GM19468 (cell line): ENCODE measurements around the gene SKAP1.
A peak's percentile ranks its signal among the peaks of the same experiment; 100 is the strongest.

Source experiments
- ATAC-seq: cut with Tn5 transposase; IDR thresholded peaks from one replicate; pipeline ENCODE4 v1.9.1; 2021; ENCODE audit warnings: mild to moderate bottlenecking, moderate library complexity, moderate number of reproducible peaks; ENCODE audit not compliant: unreplicated experiment; ENCODE audit errors: extremely low read depth

The SKAP1 gene

DNA sequence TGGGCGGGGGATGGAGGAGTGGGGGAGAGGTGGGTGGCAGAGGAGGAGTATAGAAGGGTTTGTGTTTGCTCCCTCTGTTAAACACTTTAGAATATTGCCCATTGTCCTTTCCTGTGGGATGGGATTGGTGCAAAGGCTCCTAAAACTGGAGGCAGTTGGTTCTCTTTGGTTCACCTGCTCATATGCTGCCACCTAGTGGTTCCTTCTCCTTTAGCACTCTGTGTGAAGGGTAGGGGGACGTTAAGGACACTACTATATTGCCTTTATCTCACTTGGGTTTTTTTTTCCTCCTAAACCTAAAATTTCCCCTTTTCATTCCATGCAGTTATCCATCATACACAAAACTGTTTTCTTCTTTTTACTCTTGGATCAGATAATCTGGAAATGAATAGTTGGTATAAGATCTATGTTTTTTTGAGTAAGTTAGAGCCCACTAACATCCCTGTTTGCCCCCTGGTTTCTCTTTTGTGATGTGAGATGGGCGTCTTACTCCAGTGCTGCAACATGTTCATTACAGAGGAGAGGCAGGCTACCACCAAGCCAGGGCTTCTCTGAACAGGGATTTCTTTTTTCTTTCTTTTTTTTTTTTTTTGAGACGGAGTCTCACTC is 298.7 kb downstream of the SKAP1 start:
- ATAC-seq: no peak

DNA sequence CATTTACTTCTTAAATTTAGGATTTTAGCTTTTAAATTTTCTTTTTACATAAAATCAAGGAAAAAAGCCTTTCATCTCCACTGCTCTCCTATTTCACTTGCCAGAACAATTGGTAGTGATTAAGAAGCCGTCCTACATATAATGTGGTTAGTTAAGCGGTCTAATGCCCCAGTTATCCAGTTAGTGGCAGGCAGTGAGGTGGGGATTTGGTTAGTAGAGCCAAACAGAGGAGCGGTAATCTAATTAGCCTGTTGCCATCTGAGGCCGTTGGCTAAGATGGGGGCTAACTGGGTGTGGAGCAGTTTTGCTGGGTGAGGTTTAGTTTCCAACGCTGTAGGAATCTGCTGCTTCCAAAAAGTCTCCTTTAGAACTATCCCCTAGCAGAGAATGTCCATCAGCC is 300.0 kb downstream of the SKAP1 start:
- no peak for ATAC-seq

DNA sequence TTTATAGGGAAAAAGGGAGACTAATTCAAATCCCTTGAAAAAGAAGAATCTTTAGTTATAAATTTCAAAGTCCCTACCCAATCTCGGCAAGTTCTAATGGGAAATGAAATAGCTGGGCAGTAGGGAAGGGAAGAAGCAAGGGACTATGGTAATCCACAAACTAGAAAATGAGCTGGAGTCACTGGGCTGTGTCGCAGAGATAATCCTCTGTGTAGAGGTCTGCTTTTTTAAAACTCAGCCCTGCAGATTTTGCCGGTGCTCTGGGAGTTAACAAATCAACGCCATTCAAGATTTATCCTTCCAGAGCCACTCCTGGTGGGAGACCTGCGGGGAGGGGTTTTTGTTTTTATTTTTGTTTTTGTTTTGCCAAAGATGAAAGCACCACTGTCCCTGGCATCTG is 301.6 kb downstream of the SKAP1 start:
- no peak for ATAC-seq

GRCh38 chr17:48127371-48128051 is 302.5 kb downstream of the SKAP1 start:
- no peak for ATAC-seq

- no peak for ATAC-seq
Observed at GRCh38 chr17:48126532-48126850, 303.5 kb downstream of the SKAP1 start.

- no peak for ATAC-seq
Observed at GRCh38 chr17:48125829-48126531, 304.0 kb downstream of the SKAP1 start.

DNA sequence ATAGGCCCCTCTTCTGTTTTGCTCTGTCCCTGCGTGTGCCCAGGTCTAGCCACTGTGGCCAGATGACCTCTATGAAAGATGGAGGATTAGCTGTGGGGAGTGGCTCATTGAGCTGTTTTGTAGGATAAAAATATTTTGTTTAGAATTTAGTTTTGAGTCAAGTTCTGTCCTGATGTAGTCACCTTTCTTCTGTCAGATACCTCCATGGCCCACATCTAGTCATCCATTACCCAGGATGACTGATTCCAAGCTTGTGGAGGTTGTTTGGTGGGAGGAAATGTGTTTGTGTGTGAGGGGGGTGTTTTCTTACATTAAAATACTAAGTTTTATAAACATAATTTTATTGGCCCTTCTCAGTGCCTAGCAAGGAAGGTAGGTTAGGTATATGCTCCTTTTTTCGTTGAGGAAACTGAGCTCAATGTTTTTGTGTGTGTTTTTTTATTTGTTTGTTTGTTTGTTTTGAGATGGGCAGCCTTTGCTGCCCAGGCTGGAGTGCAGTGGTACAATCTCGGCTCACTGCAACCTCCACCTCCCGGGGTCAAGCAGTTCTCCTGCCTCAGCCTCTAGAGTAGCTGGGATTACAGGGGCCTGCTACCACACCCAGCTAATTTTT is 306.1 kb downstream of the SKAP1 start:
- no peak for ATAC-seq

DNA sequence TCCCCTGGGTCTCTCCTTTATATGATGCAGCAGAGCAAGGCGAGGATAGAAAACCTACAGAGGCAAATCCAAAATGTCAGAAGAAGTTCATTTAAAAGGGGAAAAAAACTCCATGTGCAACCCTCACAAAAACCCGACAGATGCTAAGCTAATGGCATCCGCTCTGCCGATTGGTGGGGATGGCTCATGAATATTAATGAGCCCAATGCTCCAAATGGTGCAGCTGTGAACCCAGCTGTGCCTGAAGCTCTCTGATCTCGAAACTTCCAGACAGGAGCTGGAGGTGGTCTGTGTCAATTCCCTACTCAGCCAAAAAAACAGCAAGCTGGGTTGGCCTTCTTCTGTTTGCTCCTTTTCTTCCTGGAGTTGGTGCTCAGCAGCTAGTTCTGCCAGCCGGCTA is 306.9 kb downstream of the SKAP1 start:
- no peak for ATAC-seq

DNA sequence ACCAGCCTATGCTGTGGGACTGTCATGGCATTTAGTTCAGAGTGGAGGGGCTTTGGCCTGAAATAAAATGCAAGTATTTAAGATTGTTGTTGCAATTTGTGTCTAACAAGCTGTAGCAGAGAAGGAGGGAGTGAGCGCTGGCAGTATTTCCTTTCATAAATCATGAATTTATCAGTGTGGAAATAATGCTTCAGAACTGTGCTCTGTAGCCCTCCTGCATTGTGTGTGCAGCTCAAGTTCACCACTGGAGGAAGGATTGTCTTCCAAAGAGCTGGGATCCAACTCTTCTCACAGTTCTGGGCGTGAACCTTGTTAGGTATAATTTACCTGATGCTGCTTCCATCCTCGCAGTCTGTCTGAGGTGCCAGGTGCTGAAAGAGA is 307.4 kb downstream of the SKAP1 start:
- no peak for ATAC-seq

GRCh38 chr17:48121923-48122664 is 307.9 kb downstream of the SKAP1 start:
- no peak for ATAC-seq

- ATAC-seq: no peak
Observed at GRCh38 chr17:48113201-48113676, 316.8 kb downstream of the SKAP1 start.

DNA sequence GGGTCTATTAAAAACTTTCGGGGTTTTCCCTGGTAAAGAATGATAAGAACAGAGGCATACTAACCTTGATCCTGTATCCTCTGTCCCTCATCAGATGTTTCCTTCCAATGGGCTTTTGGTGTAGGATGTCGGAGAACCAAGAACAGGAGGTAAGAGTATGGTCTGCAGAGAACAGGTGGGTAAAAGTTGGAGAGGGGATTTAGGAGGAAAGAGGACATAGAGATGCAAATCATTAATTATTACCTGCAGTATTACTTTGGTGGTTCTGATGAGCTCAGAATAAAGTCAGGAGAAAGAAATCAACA is 318.1 kb downstream of the SKAP1 start:
- ATAC-seq: no peak

DNA sequence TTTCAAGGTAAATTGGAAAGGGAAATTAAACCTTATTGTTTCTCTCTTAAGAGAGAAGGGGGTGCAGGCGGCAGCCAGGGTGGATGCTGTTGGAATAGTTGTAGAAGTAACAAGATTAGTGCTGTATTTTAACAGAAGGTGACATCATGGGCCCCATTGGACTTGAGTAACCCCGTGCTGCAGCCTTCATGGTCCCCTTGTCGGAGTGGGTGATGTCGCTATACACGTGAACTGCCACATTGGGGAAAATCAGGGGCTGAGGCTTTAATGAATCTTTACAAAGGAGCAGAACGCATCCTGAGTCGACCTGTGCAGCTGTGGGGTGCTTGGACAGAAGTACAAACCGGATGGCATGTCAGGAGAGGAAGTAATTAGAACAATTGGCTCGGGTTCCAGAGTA is 319.3 kb downstream of the SKAP1 start:
- ATAC-seq: no peak

DNA sequence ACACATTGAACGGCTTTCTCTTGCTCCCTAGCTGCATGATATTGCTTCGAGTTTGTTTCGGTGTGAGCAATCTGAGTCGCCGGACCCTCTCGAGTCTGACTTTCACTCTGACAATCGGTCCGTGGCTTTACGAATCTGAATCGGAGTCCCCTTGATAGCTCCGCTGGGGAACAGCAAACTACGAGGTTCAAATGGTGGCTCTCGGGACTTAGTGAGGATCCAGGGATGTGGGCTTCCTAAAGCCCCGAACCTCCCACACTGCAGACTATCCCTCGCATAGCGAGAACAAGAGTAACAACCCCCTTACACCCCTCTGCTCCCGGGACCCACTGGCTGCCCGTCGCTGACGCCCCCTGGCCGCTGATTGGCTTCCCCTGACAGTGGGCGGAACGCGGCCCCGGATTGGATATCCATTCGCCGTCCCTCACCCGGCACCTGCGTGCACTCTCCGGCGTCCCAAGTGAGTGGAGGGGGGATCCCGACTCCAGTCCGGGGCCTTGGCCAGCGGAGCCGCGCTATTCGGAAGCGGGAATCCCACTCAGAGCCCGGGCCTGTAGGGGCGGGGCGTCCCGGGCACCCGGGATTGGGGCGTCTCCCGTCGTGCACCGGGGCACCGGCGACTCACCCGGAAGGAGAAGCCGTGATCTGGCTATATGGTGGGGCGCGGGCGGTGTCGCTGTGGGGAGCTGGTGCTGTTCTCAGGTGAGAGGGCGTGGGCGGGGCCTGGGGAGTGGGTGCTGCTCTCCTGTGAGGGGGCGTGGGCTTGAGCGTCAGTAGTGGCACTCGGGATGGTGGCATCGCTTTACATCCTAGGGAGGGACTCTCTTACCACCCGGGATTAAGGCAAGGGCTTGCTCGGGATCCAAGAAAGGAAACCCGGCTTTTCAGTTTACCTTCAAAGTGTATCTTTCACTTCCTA is 322.6 kb downstream of the SKAP1 start, which contains the start of gene SNX11:
Gene SNX11 (plus strand): TSS at position 630 of the 919 bp plus-strand sequence. CDS start 4,278 bp downstream, outside the sequence.
- ATAC-seq: peak; percentile 49

GRCh38 chr17:48106802-48107136 is 323.2 kb downstream of the SKAP1 start:
- ATAC-seq: no peak

- no peak for ATAC-seq
Observed at GRCh38 chr17:48104440-48104839, 325.6 kb downstream of the SKAP1 start.

DNA sequence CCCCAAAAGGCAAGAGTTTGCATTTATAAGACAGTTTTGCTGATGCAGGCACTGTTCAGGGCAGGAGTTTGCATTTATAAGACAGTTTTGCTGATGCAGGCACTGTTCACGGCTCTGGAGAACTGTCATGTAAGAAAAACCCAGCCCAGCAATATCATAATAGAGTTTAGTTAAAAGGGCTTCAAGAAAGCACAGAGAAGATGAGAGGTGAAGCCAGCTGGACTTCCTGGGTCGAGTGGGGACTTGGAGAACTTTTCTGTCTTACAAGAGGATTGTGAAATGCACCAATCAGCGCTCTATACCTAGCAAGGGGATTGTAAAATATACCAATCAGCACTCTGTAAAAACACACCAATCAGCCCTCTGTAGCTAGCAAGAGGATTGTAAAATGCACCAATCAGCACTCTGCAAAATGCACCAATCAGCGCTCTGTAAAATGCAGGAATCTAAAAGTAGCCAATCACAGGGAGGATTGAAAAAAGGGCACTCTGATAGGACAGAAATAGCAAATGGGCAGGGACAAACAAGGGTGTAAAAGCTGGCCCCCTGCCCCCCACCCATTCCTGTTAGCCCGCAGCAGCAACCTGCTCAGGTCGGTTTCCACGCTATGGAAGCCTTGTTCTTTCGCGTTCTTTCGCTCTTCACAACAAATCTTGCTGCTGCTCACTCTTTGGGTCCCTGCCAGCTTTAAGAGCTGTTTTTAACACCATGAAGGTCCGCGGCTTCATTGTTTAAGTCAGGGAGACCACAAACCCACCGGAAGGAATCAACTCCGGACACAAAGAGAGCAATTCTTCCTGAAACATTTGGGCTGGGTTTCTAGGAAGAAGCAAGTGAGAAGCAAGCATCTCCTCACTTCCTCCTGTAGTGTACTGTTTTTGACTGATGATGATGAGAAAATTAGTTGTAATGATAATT is 327.0 kb downstream of the SKAP1 start:
- ATAC-seq: no peak

GRCh38 chr17:48102043-48102750 is 327.8 kb downstream of the SKAP1 start:
- no peak for ATAC-seq
